SK-N-DZ (cell line): Measurements from ENCODE around the gene RALY.
"Not testable (repeated sequence)": the region's sequence is repeated elsewhere in the genome, so short reads cannot be mapped to it uniquely, and the experiment has no call there.

Experiments
- DNase-seq: peaks from one replicate; pipeline ENCODE4 v3.0.0-alpha.2; 2015; ENCODE audit warnings: low spot score

RALY gene

DNA sequence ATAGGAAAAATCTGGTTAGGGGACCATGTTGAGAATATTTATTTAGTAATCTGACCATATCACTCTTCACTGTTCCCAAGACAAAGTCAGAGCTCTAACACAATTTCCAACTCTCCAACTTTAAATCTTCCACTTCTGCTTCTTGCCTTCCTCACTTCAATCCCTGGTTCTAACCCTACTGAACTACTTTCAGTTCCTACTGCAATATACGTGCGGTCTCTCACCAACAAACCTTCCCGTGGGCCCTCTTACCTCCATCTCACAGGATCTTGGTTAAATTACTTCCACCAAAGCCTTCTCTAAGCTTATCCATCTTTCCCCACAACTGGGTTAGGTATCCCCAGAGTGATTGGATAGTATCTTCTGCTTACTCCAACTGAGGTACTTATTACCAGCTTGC is 110.3 kb downstream of the RALY start:
- DNase-seq: no peak

DNA sequence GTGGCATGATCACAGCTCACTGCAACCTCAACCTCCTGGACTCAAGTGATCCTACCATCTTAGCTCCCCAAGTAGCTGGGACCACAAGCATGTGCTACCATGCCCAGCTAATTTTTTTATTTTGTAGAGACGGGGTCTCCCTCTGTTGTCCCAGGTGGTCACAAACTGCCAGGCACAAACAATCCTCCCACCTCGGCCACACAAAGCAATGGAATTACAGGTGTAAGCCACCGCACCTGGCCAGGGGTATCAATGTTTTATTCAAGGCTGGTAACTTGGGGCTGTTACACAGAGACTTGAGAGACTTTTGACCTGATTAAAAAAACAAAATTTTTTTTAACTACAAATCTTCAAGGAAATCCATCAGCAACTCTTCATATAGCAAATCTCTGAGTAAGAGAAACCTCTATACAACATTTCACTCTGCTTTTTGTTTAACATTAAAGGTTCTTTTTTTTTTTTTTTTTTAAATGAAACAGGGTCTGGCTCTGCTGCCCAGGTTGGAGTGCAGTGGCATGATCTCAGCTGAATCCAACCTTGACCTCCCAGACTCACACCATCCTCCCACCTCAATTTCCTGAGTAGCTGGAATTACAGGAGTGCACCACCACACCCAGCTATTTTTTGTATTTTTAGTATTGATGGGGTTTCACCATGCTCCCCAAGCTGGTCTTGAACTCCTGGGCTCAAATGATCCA is 112.4 kb downstream of the RALY start:
- no peak for DNase-seq

DNA sequence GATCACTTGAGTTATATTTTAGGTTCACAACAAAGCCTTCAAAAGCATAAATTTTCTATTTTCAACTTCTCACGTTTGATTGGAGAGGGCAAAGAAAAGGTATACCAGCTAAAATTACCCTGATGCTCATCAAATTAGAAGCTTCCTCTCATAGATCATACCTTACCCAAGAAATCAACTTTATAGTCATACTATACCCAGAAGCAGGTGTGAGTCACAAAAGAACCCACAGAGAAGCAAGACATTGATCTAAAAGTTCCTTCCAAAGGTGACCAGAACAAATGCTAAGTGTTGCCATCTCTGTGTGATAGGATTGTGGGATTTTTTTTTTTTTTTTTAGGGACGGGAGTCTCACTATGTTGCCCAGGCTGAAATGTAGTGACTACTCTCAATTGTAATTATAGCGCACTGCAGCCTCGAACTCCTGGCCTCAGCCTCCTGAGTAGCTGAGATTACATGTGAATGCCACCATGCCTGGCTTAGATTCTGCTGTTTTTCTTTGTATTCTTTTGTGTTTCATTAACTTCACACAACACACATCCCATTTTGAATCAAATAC is 115.0 kb downstream of the RALY start:
- DNase-seq: no peak

DNA sequence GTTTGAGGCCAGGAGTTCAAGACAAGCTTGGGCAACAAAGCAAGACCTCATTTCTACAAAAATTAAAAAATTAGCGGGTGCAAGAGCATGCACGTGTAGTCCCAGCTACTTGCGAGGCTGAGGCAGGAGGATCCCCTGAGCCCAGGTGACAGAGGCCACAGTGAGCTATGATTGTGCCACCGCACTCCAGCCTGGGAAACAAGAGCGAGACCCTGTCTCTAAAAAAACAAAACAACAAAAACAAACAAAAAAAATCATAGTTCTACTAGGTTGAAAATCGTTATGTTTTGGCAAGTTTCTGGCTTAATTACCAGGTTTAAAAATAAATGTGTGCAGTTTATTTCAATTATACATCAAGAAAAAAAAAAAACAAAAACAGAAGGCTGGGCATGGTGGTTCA is 115.7 kb downstream of the RALY start:
- DNase-seq: no peak

DNA sequence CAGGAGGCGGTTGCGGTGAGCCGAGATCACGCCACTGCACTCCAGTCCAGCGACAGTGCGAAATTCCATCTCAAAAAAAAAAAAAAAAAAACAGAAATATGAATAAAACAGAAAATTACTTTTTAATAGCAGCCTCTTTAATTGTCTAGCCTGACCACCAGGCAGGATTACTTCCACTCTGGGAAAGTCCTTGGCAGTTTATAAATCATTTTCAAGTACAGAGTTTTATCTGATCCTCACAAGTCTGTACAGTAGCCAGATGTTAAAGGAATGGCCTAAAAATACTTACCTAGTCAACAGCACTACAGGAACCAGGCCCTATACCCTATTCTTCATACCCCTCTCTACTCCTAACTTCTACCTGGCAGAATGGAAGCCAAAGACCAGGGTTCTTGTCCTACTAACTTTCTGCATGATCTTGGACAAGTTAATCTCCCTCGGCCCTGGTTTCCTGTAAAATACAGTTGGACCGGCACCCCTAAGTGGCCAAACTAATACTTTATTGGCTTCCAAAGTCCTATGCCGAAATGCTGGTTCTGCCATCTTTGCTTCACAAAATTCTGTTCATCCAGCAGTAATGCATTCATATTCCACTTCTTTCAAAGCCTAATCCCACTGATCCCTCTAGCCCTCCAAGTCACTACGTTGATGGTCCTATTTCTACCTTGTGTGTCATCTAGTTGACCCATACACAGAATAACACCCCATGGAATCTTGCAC is 116.5 kb downstream of the RALY start:
- no peak for DNase-seq

DNA sequence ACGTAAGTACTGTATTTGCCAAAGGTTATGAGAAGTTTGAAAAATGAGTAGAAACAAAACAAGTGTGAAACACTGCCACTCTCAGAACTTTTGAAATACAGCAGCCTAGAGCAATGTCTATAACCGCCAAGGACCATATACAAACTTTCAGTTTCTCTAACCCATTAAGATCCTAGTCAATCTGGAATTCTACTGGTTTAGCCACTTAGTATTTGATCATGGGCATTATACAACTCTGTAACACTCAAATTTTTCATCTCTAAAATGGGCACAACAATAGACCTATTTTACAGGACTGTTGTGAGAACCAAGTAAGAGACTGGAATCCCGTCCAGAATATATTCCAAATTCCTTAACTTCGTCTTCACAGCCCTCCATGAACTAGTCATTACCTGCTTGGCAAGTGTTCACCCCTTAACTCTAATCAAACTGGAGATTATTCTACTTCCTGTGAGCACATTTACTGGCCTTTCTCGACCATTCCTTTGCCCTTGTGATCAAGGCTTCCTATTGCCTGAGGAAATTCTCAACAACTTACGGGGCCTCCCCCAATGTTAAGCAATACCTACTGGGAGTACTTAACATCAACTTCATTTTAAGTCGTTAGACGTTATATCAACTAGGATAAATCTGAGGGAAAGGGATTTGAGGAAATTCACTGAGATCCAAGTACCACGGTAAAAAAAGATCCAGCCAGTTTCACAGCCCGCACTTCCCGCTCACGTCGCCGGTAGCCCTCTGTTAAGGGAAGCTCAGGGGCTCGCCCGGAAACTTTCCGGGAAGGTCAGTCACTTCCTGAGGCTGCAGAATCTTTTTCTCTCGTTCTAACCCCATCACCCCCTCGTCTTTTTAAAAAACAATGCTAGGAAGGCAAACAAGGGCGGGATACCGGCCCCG is 117.3 kb downstream of the RALY start:
- DNase-seq: no peak

DNA sequence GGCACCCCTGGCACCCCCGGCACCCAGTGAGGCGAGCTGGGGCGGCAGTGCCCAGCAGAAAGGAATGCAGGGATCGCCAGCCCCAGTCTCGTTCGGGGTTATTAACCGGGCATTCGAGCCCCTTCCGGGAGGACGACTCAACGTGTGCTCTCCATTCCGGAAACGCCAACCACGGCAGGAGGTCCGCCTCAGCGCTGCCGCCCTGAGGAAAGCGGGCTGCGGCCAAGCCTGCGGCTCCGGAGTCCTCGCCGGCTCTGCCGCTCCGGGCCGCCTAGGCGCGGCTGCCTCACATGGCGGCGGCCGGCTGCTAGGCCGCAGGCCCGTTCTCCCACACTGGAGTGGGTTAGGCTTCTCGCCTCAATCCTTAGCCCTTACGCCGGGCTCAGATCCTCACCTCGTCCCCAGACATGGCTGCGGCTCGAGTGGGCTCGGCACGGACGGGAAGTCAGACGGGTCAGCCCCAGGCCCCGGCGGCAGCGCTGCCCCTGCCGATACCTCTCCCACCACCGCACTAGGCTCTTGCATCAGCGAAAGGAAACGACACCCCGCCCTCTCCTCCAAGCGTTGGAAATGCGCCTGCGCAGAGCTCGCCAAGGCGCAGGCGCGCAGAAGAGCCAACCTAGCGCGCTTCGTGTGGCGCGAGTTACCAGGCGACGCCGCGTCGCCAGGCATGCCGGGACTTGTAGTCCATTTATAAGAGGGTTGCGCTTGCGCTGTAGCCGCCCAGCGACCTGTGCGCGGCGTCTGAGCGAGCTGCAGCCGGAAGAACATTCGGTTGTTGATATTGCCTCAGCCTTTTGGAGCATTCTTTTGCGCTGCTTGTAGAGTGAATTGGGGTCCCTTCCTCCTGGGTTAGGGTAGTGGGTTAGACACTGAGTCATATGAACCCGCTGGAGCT is 118.2 kb downstream of the RALY start, which contains the start of gene EIF2S2:
EIF2S2 (minus strand) TSS at position 542 of the 898 bp plus-strand sequence; CDS start at position 409, 133 bp downstream.
- DNase-seq: peak; percentile 100

DNA sequence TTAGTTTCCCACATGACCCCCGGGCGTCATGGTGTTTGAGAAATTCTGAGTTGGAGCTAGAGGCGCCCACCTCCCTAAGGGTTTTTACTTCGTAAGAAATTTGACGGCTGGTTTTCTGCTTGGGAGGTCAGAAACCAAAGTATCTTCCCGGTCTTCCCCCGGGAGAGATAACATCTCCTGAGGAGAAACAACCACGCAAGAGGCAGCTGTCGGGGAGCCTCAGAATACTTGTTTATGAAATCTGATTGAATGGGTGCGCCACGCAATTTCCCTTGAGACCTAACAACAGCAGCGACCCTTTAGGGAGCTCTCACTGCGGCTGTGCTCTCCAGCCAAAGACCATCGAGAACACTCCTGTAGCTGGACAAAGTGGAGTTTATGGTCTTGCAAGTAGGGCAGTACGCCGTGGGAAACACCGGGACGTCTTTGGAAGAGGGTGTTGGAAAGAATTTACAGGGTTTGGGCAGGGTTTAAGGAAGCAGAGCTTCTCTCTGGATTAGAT is 118.9 kb downstream of the RALY start:
- peak; percentile 89 for DNase-seq

DNA sequence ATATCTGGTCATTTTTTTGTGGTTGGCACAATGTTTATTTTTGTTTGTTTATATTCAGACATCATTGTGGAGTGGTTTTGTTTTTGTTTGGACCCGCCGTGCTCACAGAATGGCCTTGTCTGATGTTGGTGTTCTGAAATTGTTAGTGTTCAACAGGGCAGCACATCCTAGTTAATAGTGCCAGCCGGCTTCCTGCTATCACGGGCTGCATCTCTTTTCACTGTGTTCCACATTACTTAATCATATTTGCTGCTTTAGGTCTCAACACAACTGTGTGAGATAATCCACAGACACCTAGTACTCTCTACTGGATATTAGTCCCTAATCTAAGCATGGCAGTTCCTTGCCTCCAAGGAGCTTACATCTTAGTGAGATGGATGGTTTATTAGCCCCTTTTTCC is 121.1 kb downstream of the RALY start:
- peak; percentile 74 for DNase-seq

DNA sequence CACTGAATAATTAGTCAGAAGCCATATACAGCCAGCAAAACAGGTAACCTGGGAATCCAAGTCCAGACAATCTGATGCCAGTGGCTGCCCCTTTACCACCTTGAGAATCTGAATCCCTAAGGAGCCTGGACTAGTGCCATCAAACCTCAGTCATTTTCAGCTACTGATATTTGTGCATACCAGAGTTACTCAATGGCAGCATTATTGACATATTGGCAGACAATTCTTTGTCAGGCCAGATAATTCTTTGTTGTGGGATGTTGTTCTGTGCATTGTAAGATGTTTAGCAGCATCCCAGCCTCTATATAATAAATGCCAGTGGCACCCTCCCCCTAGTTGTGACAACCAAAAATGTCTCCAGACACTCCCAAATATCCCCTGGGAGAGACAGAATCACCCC is 121.5 kb downstream of the RALY start:
- DNase-seq: no peak

DNA sequence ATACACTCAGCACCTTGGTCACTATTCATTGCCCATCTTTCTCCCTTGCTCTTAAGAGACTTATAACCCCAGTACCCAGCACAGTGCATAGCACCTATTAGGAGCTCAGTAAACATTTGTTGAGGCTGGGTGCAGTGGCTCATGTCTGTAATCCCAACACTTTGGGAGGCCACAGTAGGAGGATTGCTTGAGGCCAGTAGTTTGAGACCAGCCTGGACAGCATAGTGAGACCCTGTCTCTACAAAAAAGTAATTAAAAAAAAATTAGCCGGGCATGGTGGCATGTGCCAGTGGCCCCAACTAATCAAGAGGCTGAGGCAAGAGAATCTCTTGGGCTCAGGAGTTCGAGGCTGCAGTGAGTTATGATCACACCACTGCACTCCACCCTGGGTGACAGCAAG is 126.5 kb downstream of the RALY start:
- no peak for DNase-seq

DNA sequence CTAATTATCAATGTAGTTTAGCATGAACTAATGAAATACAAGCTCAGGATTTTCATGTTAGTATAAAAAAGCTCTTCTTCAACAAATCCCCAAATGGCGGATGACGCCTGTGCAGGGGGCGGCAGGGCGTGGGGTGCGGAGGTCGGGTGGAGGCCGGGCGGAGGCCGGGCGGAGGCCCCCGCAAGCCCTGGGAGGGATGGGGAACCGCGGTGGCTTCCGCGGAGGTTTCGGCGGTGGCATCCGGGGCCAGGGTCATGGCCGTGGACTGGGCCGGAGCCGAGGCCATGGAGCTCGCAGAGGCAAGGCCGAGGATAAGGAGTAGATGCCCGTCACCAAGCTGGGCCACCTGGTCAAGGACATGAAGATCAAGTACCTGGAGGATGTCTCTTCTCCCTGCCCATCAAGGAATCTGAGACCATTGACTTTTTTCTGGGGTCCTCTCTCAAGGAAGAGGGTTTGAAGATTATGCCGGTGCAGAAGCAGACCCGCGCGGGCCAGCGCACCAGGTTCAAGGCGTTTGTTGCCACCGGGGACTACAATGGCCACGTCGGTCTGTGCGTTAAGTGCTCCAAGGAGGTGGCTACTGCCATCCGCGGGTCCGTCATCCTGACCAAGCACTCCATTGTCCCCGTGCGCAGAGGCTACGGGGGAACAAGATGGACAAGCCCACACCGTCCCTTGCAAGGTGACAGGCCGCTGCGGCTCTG is 128.7 kb downstream of the RALY start:
- DNase-seq: no peak

DNA sequence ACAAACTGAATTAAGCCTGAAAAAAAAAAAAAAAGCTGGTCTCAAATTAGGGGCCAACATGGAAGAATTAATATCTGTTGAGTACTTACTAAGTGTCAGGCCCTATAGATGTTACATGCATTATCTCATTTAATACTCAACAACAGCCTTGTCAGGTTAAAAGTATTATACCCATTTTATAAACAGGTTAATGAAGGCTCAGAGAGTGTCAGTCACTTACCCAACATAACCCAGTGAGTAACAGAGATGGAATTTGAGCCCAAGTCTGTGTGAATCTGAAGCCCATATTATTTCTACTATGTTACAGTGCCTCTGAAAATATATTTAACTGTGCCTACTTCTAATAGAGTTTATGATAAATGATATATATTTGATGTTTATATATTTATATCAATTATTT is 129.6 kb downstream of the RALY start:
- no peak for DNase-seq

DNA sequence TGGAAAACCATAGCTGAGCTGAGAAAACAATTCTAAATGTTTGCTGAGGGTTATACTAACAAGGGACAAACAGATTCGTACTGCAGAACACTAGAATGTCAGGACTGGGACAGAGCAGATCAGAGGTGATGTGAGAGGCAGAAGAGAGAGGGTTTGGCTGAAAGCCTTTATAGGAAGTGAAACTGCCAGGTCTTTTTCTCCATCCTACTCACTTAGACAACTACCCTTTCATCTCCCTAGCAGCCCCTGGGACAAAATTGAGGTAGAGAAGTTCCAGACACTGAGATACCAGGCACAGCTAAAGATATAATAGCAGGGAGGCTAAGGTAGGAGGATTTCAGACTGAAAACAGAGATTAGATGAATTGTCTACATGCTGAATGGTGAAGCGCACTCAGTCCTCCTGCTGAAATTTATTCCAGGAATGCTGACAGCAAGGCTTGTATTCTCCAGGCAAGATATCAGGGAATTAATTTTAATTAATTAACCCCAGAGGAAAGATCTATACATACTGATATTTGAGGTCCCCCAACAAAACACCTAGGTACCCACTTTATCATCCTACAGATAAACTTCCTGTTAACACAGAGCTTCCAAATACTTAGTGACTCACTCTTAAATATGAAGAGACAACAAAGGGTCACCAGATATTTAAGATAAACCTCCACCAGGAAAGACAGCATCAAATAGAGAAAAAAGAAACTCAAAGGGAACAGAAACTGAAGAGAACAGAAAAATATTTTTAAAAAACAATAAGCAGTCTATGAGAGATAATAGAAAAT is 130.9 kb downstream of the RALY start:
- DNase-seq: peak; percentile 74

DNA sequence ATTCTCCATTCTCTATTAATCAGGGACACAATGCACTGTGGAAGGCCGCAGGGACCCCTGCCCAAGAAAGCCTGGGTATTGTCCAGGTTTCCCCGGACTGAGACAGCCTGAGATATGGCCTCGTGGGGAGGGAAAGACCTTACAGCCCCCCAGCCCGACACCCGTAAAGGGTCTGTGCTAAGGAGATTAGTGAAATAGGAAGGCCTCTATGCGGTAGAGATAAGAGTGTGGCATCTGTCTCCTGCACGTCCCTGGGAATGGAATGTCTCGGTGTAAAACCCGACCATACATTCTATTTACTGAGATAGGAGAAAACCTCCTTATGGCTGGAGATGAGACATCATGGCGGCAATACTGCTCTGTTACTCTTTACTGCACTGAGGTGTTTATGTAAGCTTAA is 134.1 kb downstream of the RALY start:
- DNase-seq: peak; percentile 44

DNA sequence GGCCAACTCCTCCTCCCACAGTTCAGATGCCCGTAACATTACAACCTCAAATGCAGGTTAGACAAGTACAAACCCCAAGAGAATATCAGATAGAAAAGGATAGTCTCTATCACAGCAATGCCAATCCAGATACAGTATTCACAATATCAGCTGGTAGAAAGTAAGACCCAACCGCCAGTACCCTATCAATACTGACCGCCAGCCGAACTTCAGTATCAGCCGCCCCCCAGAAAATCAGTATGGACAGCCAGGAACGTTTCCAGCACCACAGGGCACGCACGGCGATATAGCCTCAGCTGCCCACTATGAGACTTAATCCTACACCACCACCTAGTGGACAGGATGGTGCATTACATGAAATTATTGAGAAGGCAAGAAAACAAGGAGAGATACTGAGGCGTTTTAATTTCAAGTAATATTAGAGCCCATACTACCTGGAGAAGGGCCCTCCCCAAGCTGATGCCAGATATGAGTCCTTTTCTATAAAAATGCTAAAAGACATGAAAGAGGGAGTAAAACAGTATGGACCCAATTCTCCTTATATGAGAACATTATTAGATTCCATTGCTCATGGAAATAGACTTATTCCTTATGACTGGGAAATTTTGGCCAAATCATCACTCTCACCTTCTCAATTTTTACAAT is 135.9 kb downstream of the RALY start:
- peak; percentile 88 for DNase-seq

DNA sequence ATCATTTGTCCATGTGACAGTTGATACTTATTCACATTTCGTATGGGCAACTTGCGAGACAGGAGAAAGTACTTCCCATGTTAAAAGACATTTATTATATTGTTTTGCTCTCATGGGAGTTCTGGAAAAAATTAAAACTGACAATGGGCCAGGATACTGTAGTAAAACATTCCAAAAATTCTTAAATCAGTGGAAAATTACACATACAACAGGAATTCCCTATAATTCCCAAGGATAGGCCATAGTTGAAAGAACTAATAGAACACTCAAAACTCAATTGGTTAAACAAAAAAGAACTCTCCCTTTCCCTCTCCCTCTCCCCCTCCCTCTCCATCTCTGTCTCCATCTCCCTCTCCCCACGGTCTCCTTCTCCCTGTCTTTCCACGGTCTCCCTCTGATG is 137.8 kb downstream of the RALY start:
- no peak for DNase-seq

DNA sequence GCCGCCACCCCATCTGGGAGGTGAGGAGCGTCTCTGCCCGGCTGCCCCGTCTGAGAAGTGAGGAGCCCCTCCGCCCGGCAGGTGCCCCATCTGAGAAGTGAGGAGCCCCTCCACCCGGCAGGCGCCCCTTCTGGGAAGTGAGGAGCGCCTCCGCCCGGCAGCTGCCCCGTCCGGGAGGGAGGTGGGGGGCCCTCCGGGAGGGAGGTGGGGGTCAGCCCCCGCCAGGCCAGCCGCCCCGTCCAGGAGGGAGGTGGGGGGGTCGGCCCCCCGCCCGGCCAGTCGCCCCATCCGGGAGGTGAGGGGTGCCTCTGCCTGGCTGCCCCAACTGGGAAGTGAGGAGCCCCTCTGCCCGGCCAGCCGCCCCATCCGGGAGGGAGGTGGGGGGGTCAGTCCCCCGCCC is 138.8 kb downstream of the RALY start:
- DNase-seq: not testable (repeated sequence)

DNA sequence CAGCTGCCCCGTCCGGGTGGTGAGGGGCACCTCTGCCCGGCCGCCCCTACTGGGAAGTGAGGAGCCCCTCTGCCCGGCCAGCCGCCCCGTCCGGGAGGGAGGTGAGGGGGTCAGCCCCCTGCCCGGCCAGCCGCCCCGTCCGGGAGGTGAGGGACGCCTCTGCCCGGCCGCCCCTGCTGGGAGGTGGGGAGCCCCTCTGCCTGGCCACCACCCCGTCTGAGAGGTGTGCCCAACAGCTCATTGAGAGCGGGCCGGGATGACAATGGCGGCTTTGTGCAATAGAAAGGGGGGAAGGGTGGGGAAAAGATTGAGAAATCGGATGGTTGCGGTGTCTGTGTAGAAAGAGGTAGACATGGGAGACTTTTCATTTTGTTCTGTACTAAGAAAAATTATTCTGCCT is 139.2 kb downstream of the RALY start:
- DNase-seq: not testable (repeated sequence)
